A549 (cell line): ENCODE results near the gene B4GALT1.
A peak's percentile ranks its signal among the peaks of the same experiment; 100 is the strongest.

Experiments
- CTCF ChIP-seq: fragments of >200 bp; sonication (Bioruptor Twin); formaldehyde crosslinking; IDR thresholded peaks from 3 replicates; pipeline ENCODE4 v1.5.1; 2016
- NR3C1 ChIP-seq: fragments of >200 bp; sonication (Bioruptor Twin); formaldehyde crosslinking; IDR thresholded peaks from 3 replicates; pipeline ENCODE4 v1.6.1; 2017
- PBX3 ChIP-seq: IDR thresholded peaks from 2 replicates; pipeline ENCODE4 v1.6.1; 2012
- RAD21 ChIP-seq, 2 experiments: fragments of >200 bp in 1 of 2; sonication (Bioruptor Twin) in 1 of 2; formaldehyde crosslinking in 1 of 2; IDR thresholded peaks in 1 of 2; conservative IDR thresholded peaks in 1 of 2; 2 replicates in 1 of 2; 3 replicates in 1 of 2; pipeline ENCODE4 v1.6.1; 2012 to 2018; ENCODE audit warnings: inconsistent platforms in 1 of 2
- RCOR1 ChIP-seq: fragments of 150-350 bp; IDR thresholded peaks from 2 replicates; pipeline ENCODE4 v1.6.1; 2014; ENCODE audit warnings: antibody characterized with exemption, low read length, low read depth

- TF ChIP-seq CTCF (no peak), RAD21 (conservative IDR thresholded peaks at IDR 0.05 in 1 of 2, IDR thresholded peaks at IDR 0.05 in 1 of 2) (peak in 1 of 2 experiments; percentile 3; a peak in 1 of 5 replicates), RCOR1 (no peak), PBX3 (no peak), NR3C1 (no peak)
Measured at GRCh38 chr9:33211695-33212393, 44.7 kb upstream of the B4GALT1 start.
